GM18511 (cell line): ENCODE measurements around the gene LRAT.

Source experiments
- ATAC-seq: cut with Tn5 transposase; IDR thresholded peaks from one replicate; pipeline ENCODE4 v1.9.1; 2021; ENCODE audit warnings: mild to moderate bottlenecking, moderate library complexity; ENCODE audit not compliant: unreplicated experiment

LRAT gene

DNA sequence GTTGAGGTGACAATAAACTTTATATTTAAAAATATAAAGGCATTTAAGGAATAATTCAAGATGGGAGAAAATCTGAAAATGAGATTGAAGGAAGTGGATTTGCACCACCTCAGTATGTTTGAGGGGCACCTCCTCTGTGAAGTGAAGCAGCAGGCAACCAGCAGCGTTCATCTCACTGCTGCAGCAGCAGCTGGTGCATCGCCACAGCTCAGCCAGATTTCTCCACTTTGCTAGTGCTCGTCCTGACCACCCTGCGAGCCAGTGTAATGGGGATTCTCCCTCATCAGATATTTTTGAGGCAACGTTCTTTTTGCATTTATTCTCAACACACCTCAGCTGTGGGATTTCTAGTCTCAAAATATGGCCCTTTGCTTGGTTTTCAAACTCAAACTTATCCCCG is 13.9 kb downstream of the LRAT start:
- ATAC-seq, result no peak

GRCh38 chr4:154760895-154761294 is 17.1 kb downstream of the LRAT start:
- ATAC-seq, result no peak

- ATAC-seq, result no peak
These were observed 34.5 kb downstream of the LRAT start for GRCh38 chr4:154778264-154778663.

GRCh38 chr4:154779362-154779947 is 35.7 kb downstream of the LRAT start:
- ATAC-seq, result no peak

DNA sequence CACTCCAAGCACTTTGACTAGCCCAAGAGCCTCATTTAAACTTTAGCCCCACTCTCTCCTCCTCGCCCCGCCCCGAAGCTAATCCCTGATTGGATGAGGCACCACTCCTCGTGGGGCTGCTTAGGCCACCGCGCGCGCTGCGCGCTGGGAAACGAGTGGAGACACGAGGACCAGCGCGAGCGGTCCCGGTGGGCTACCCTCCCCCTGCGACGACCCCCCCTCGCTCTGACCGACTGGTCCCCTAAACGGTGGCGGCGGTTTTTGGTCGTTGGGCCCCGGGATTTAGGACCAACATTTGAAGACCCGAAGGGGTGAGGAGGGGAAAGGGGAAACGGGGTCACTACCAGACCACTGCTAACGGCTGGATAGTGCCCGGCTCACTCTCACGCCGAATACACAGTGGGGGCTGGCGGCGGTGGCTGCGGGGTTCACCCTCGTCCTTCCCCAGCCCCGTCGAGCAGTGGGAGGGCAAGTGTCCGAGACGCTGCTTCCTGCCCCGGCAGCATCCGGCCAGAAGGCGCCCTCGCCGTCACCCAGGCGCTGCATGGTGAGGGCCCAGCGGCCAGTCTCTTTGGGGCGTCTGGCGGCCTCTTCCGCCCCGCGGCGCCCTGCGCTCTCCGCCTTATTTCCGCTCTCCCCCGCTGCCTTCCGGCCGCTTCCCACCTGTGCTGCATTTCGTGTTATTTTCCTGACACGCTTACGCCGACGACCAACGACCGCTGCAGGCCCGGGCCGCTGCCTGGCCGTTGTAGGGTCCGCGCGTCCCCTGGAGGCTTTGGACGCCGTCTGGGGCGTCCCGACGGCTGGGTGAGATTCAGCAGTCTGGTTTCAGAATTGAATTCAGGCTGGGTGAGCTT is 37.6 kb downstream of the LRAT start, which contains the start of gene RBM46:
RBM46 (plus strand) TSS at position 147 of the 857 bp plus-strand sequence. CDS start 15,481 bp downstream, outside the sequence.
- ATAC-seq, result no peak

DNA sequence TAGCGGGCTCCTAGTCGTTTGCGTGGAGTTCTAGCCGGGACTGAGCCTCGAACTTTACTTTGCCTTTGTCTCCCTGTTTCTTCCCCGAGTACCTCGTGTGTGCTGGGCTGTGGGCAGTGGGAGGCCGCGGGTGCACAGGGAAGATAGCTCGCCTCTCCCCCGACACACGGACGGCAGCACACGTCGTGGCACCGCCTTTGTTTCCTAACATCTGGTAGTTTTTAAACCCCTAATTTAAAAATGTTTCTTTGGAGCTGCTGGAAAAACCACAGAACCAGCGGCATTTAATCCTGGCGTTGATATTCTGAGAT is 38.1 kb downstream of the LRAT start:
- no peak for ATAC-seq
